G401 (cell line): ENCODE data around the gene TNKS1BP1. TPM values are rescaled to one million over a fixed set of nuclear protein-coding genes. Genes with fewer than 3 reads are reported as not detected.

Source experiments
- DNase-seq: peaks from one replicate; pipeline ENCODE4 v3.0.0-alpha.2; 2015; ENCODE audit warnings: low spot score
- in situ Hi-C: cut with HindIII; loops from 2 replicates; pipeline ENCODE4 v1.10.0; 2016; ENCODE audit warnings: low sequenced_read_pairs, mixed read lengths
- total RNA-seq: library from RNA; depleted of rRNA; stranded (reverse); fragments of >200 nt; shearing (Covaris generic); gene quantifications from 2 replicates; pipeline ENCODE4 v1.2.3, GENCODE V29; 2014

The TNKS1BP1 gene
- total RNA-seq, 1 experiment from 2014 or later = 46.3 TPM

GRCh38 chr11:57335343-57336110, 10.8 kb upstream of the TNKS1BP1 start, which contains the start of gene SSRP1:
Gene SSRP1, minus strand, starts transcription at chr11:57335892. Its CDS starts 771 bp downstream, at chr11:57335121.
- in situ Hi-C loops = no loop called here
- peak; percentile 93 for DNase-seq

DNA sequence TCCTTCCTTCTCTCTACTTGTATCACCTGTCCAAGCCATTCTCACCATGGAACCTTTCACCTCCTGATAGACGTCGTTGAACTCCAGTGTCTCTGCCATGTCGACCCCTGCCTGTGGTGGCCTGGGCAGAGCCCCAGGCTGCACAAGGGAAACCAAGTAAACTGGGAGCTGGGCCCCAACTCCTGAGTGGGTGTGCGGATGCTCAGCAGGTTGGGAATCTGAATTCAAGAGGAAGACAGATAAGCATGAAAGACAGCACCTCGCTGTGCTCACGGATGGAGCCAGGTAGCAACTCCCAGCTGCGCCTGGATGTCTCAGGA, 10.2 kb upstream of the TNKS1BP1 start:
- in situ Hi-C loops = no loop called here
- DNase-seq = no peak

DNA sequence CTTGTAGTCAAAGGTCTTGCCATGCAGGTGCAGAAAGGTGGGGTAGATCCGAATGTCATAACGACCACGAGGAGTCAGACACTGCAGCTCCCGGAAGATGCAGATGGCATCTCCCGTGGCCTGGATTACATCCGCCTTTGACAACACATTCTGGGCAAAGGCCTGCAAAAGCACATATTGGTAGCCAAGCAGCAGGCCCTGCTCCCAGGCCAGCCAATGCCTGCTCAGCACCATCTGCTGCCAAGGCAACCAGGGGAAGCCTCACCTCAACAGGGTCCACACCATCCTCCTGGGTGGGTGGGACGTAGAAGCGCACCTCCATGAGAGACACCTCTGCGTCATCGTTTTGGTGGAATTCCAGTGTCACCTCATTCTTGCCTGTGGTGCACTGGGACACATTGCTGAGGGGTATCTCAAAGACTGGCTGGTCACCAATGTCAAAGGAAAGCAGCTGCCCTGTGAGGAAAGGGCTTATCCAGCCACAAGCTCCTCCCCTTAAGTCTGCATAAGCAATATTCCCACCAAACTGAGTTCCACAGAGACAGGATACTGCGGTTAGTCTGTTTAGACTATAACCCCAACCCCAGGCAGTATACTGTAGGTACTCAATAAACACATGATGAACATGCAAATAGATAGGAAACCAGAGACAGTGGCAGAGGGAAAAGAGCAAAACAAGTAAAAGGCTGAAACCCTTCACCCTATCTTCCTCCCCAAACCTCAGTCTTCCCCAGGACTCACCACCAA, 8.1 kb upstream of the TNKS1BP1 start:
- in situ Hi-C loops = no loop called here

DNA sequence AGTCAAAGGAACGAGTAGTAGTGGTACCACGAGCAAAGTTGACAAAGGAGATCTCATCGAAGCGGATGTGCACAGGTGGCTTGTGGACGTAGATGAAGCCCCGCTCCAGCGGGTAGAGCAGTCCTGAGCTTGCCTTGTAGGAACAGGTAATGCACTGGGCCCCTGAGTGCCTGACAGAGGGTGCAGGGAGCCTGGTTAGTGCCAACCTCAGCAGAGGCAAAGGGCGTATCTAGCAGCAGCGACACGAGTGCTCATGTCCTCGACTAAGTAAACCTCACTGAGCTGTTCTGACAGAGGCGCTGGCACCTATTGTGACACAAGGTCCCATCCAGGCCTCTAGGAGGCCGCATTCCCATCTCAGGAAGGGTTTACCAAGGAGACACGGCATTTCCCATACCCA, 7.0 kb upstream of the TNKS1BP1 start:
- DNase-seq = no peak
- in situ Hi-C loops = no loop called here

More for the DNA sequence above, 8.1 kb upstream of the TNKS1BP1 start:
- no peak for DNase-seq

DNA sequence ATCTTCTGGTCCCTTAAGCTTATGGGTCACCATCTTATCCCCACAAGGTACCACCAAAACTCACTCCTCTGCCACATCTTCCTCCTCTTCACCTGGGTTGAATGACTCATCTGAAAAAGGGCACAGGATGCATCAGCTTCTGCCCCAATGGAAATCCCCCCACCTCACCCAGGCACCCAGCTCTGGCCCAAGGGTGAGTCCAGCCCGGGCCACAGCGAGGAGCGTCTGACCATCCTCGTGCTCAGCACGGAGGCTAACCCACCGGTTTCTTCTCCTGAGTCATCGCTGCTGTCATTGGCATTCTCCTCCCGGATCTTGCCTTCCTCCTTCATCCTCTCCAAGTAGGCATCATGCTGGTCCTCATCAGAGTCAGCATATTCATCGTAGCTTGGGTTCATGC, 5.3 kb upstream of the TNKS1BP1 start:
- DNase-seq = no peak
- in situ Hi-C loops = no loop called here

- in situ Hi-C loops = no loop called here
- no peak for DNase-seq
These were observed 3.0 kb upstream of the TNKS1BP1 start for GRCh38 chr11:57327721-57328120.

- in situ Hi-C loops = no loop called here
- no peak for DNase-seq
These were observed 940 bp upstream of the TNKS1BP1 start for GRCh38 chr11:57325735-57326048.

DNA sequence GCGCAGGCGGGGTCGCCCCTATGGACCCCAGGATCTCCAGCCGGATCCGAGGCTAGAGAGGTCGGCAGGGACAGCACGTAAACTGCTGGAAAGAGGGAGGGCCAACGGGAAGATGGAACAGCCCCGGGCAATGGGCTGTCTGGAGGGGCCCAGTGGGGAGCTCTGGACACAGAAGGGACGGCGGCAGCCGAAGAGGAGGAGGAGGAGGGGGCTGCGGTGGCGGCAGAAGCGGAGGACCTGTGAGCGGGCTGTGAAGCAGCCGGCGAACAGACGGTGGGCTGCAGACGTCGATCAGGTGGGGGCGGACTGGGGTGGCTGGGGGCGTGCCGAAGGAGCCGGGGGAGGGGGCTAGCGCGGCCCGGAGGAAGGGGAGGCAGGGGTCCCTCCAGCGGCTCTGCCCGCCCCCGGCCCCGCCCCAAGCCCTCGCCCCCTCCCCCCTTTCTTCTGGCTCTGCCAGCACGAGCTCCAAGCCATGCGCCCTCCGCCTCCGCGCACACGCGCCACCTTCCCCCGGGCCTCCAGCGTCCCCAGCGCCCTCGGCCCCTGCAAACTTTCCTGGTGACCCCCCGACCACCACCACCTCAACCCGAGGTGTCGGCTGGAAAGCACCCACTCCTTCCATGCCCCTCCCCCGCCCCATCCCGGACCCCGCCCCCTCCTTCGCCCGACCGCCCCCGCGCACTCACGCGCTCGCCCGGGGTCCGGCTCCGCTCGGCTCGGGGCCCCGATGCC, 432 bp downstream of the TNKS1BP1 start:
- DNase-seq = peak; percentile 36
- in situ Hi-C loops = no loop called here

DNA sequence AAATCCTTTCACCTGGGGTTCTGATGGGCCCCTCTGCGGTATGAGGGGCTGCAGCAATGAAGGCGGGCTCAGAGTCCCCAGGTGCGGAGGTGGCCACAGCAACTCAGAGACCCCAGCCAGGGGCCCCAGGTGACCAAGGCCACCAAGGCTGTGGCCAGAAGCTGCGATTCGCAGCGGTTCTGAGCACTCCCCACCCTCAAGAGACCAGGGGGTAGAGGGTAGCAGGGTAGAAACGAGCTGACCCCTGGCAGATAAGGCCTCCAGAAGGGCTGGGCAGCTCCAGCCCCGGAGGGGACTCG, 948 bp downstream of the TNKS1BP1 start:
- DNase-seq = no peak
- in situ Hi-C loops = no loop called here

- DNase-seq = no peak
- in situ Hi-C loops = no loop called here
These were observed 1.4 kb downstream of the TNKS1BP1 start for GRCh38 chr11:57323167-57323854.

- in situ Hi-C loops = no loop called here
- peak; percentile 73 for DNase-seq
These were observed 2.2 kb downstream of the TNKS1BP1 start for GRCh38 chr11:57322256-57323166.

GRCh38 chr11:57321388-57322255, 3.1 kb downstream of the TNKS1BP1 start:
- in situ Hi-C loops = no loop called here
- DNase-seq = no peak

GRCh38 chr11:57320719-57321387, 3.9 kb downstream of the TNKS1BP1 start:
- in situ Hi-C loops = no loop called here
- DNase-seq = no peak

DNA sequence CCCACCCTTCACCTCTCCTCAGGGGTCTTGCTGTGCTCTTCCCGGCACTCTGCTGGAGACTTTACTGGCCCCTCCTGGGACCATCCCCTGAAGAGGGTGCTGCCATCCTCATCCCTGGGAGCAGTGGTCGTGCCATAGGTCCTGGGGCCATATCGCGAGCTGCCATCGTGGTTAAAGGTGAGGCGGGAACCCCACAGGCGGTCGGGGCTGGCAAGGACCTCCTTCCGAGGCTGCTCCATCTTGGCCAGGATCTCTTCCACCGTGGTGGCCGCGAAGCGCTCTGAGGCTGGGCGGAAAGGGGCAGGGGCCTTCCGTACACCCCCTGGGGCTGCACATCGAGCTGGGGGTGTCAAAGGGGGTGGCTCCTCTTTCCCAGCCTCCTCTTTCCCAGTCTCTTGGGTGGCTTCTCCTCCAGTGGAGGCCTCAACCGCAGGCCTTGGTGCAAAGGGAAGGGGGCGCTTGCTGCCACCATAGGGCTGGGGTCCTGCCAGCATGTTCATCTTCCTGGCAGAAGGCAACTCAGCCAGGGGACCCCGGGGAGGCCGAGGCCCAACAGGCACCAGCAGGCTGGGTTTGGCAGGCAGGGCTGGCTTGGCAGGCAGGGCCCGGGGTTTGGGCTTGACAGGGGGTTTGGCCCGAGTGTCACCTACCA, 4.6 kb downstream of the TNKS1BP1 start:
- in situ Hi-C loops = no loop called here
- DNase-seq = no peak

DNA sequence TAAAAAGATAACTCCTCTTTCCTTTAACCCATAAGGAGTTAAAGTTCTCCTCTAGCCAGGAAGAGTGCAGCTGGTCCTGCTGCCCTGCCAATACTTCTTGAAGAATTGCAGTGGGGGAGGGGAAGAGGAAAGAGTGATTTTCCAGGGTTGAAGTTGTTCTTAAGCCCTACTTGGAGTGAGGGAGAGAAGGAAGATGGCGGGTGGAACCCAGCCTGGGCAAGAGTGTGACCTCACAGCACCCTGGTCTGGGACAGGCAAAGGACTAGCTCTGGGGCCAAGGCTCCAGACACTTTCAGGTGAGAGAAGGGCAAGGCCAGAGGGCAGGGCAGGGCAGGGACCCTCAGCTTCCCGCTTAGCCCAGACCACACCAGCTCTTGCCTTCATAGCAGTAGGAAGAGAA, 6.6 kb downstream of the TNKS1BP1 start:
- in situ Hi-C loops = no loop called here
- peak; percentile 16 for DNase-seq

DNA sequence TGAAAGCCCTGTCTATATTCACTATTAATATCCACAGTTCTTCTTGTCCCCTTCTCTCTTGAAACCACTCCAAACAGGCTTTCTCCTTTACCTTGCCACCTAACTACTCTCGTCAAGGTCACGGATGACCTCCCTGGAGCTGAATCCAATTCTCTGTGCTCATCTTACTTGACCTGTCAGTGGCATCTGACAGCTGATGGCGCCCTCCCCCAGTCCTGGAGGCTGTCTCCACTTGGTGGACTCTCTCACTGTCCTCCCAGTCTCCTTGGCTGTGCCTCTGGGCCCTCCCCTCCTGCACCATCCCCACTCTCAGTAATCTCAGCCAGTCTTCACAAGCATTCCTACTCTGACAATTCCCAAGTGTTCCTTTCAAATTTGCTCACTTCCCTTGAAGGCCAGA, 8.7 kb downstream of the TNKS1BP1 start:
- peak; percentile 7 for DNase-seq
- in situ Hi-C loops = no loop called here

DNA sequence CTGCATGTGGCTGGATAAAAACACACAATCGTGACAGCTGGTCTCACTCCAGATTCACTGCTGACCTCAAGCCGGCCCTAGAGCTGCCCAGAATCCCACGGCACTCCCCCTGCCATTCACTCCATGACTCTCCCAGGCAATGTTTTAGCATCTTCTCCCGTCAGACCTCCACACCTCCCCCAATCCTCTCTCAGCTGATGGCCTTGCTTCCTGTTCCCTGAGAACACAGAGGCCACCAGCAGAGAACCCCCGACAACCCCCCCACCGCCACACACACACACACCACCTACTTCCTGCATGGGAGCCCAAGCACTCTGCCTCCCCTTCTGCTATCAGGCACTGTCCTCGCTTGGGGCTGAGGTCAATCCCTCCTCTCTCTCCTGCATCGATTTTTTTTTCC, 9.3 kb downstream of the TNKS1BP1 start:
- in situ Hi-C loops = no loop called here
- no peak for DNase-seq
